HepG2 (cell line): Measurements from ENCODE around the gene HSPA1B. TPM values are rescaled to one million over a fixed set of nuclear protein-coding genes. Genes with fewer than 3 reads are reported as not detected.
A peak's percentile ranks its signal among the peaks of the same experiment; 100 is the strongest.
"Not testable (repeated sequence)": the region's sequence is repeated elsewhere in the genome, so short reads cannot be mapped to it uniquely, and the experiment has no call there.

Experiments
- ATAC-seq: fragments of 200-7000 bp; cut with Tn5 transposase; 3 replicates; pipeline ENCODE4 v1.9.1; 2020; ENCODE audit warnings: mild to moderate bottlenecking, moderate library complexity
- BruUV-seq: library from RNA; stranded (reverse); fragments of 400-500 nt; replicated peaks from 2 replicates; lab custom pipeline; 2021; lab: Mats Ljungman, UMichigan
- CTCF ChIA-PET: fragments of 300-600 bp; formaldehyde crosslinking; extraction: SDS; loops from one replicate; lab custom pipeline; 2021; ENCODE audit warnings: low total read pairs, inconsistent platforms, low intra/inter-chr PET ratio; lab: Yijun Ruan, JAX
- POLR2A ChIA-PET: fragments of 350-600 bp; sonication (Branson Sonifier 250); formaldehyde crosslinking; loops from one replicate; lab custom pipeline; 2020; ENCODE audit warnings: antibody characterized with exemption, inconsistent platforms; lab: Yijun Ruan, JAX
- DNase-seq: peaks from one replicate; pipeline ENCODE4 v3.0.0-alpha.2; 2015; ENCODE audit warnings: low spot score
- FAIRE-seq: peaks from 3 replicates; lab custom pipeline; 2011; peaks lifted over from hg19 to GRCh38; lab: Jason Lieb, UNC
- H2AFZ ChIP-seq: one replicate; pipeline ENCODE4 v1.6.1; 2011; ENCODE audit warnings: low read length, inconsistent platforms
- H3K27ac ChIP-seq: fragments of 300-600 bp; 3 replicates; pipeline ENCODE4 v1.8.0; 2011; ENCODE audit warnings: mixed run types, mild to moderate bottlenecking, mixed read lengths, low read length, inconsistent platforms; ENCODE audit not compliant: insufficient read depth; ENCODE audit errors: extremely low read length
- H3K27me3 ChIP-seq, 2 experiments: fragments of 200-600 bp in 1 of 2; 2 replicates in 1 of 2; 3 replicates in 1 of 2; pipeline versions ENCODE4 v1.6.0 to v1.8.0; 2011; ENCODE audit warnings: low read length in 2 of 2, mild to moderate bottlenecking in 2 of 2, moderate library complexity in 2 of 2, inconsistent platforms in 1 of 2; ENCODE audit not compliant: insufficient read depth in 2 of 2, control insufficient read depth in 1 of 2
- H3K36me3 ChIP-seq, 2 experiments: fragments of 200-600 bp in 1 of 2; replicated peaks in 1 of 2; 2 replicates in 1 of 2; 3 replicates in 1 of 2; pipeline versions ENCODE4 v1.5.1 to v1.8.0; 2011; ENCODE audit warnings: low read length in 2 of 2, inconsistent platforms in 1 of 2; ENCODE audit not compliant: insufficient read depth in 2 of 2, control insufficient read depth in 1 of 2
- H3K4me1 ChIP-seq: 2 replicates; pipeline ENCODE4 v1.5.1; 2012; ENCODE audit warnings: low read length, inconsistent platforms; ENCODE audit not compliant: insufficient read depth
- H3K4me2 ChIP-seq: 2 replicates; pipeline ENCODE4 v1.6.0; 2011; ENCODE audit warnings: low read depth, low read length, inconsistent platforms
- H3K4me3 ChIP-seq, 3 experiments: fragments of 200-600 bp in 1 of 3; sonication (generic), shearing (Covaris generic) in 1 of 3; replicated peaks in 1 of 3; 2 replicates each; pipeline ENCODE4 v1.5.1; 2011 to 2016; ENCODE audit warnings: low read length in 3 of 3, inconsistent platforms in 2 of 3, low read depth in 2 of 3, mild to moderate bottlenecking in 2 of 3, control low read depth in 1 of 3, mixed read lengths in 1 of 3; ENCODE audit not compliant: insufficient read depth in 1 of 3
- H3K79me2 ChIP-seq: one replicate; pipeline ENCODE4 v1.6.1; 2011; ENCODE audit warnings: low read length, inconsistent platforms; ENCODE audit not compliant: insufficient read depth
- H3K9ac ChIP-seq: 2 replicates; pipeline ENCODE4 v1.6.0; 2011; ENCODE audit warnings: mild to moderate bottlenecking, low read depth, low read length, inconsistent platforms; ENCODE audit not compliant: insufficient read depth
- H3K9me3 ChIP-seq: 2 replicates; pipeline ENCODE4 v1.5.1; 2012; ENCODE audit warnings: mild to moderate bottlenecking, low read length
- H4K20me1 ChIP-seq: 2 replicates; pipeline ENCODE4 v1.6.0; 2011; ENCODE audit warnings: inconsistent platforms, mild to moderate bottlenecking, low read length, moderate library complexity; ENCODE audit not compliant: insufficient read depth
- FOXP1 ChIP-seq, 2 experiments: fragments of 450-650 bp in 1 of 2; IDR thresholded peaks; 2 replicates each; pipeline ENCODE4 v1.6.1; 2017 to 2018; ENCODE audit warnings: antibody characterized with exemption in 1 of 2
- GATAD2A ChIP-seq: IDR thresholded peaks from 2 replicates; pipeline ENCODE4 v1.6.1; 2016
- ISL2 ChIP-seq: sonication (generic); formaldehyde crosslinking; IDR thresholded peaks from 2 replicates; pipeline ENCODE4 v1.5.0; 2020; ENCODE audit warnings: missing genetic modification reagents
- XRCC5 ChIP-seq: fragments of 200-400 bp; formaldehyde crosslinking; optimal IDR thresholded peaks from 2 replicates; pipeline ENCODE3; 2017; ENCODE audit warnings: mild to moderate bottlenecking, low read length
- ZNF121 ChIP-seq: sonication (generic); formaldehyde crosslinking; IDR thresholded peaks from 2 replicates; pipeline ENCODE4 v1.5.0; 2020; ENCODE audit warnings: mild to moderate bottlenecking, missing genetic modification reagents
- WGBS: methylation state at CpG from one replicate; pipeline ENCODE4 v1.1.6; 2017; ENCODE audit warnings: low lambda C conversion rate; 5-methylcytosine and 5-hydroxymethylcytosine counted together
- in situ Hi-C: cut with HindIII; loops from 2 replicates; pipeline ENCODE4 v1.10.0; 2017; ENCODE audit warnings: low pct_unique_long_range_greater_than_20kb; ENCODE audit not compliant: extremely low pct_ligation_motif_present
- intact Hi-C: fragments of 100-400 bp; cut with micrococcal nuclease; formaldehyde crosslinking; loops from one replicate; pipeline ENCODE4 v1.10.0; 2022; ENCODE audit not compliant: unreplicated experiment
- polyA plus RNA-seq, 8 experiments: library from polyadenylated mRNA; depleted of rRNA in 3 of 8; stranded (reverse) in 7 of 8; unstranded in 1 of 8; fragments of >200 nt; fragmentation: Illumina TruSeq in 4 of 8; extraction: Trizol in 4 of 8; gene quantifications; 2 replicates each; pipeline versions ENCODE4 v1.2.1 to v1.2.3, GENCODE V29; 2011 to 2016; ENCODE audit warnings: low read depth in 4 of 8, missing spikeins in 1 of 8, mixed read lengths in 1 of 8; ENCODE audit not compliant: insufficient read depth in 1 of 8
- total RNA-seq, 5 experiments: library from RNA; depleted of rRNA; stranded (reverse); fragments of >200 nt; fragmentation: Illumina TruSeq; extraction: Trizol; gene quantifications; 2 replicates each; pipeline ENCODE4 v1.2.3, GENCODE V29; 2016; ENCODE audit warnings: low read depth in 1 of 5
- TF ChIP-seq, protein P1 (sequence below): sonication (generic); formaldehyde crosslinking; IDR thresholded peaks from 2 replicates; pipeline ENCODE4 v1.4.0; 2020; ENCODE audit warnings: missing genetic modification reagents
- TF ChIP-seq, protein P2 (sequence below): sonication (generic); formaldehyde crosslinking; IDR thresholded peaks from 2 replicates; pipeline ENCODE4 v1.8.1; 2022; ENCODE audit warnings: low read depth, mild to moderate bottlenecking, missing genetic modification reagents

Gene HSPA1B
- total and polyA plus RNA-seq, 2 of the 13 experiments (the other 11 are each of a cell fraction or from before 2014, with no cell fraction given): 26.0 to 186 TPM

DNA sequence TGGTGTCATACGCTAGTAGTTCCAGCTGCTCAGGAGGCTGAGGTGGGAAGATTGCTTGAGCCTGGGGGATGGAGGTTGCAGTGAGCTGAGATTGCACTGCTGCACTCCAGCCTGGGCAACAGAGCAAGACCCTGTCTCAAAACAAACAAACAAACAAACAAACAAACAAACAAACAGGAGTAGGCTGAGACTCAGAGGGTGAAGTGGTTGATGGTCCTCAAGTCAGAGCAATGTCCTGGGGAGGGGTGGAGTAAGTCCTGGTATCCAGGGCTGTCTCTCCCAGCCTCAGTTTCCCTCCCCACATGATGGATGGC lies 41.1 kb downstream of the HSPA1B start:
- H3K9me3 ChIP-seq; H3K9ac ChIP-seq; H3K27me3 ChIP-seq; H3K4me3 ChIP-seq; H3K4me2 ChIP-seq; H4K20me1 ChIP-seq; H3K27ac ChIP-seq; H2AFZ ChIP-seq; DNase-seq; in situ Hi-C loops; BruUV-seq; ATAC-seq; H3K36me3 ChIP-seq; intact Hi-C loops; CTCF ChIA-PET; FAIRE-seq; TF ChIP-seq FOXP1 (CRISPR knock-in tag; IDR thresholded peaks at IDR 0.05): not testable (repeated sequence)
- peak; percentile 65; the same call in 1 of the 2 replicates for TF ChIP-seq ZNF121 (CRISPR knock-in tag)
- TF ChIP-seq, protein P1, sequence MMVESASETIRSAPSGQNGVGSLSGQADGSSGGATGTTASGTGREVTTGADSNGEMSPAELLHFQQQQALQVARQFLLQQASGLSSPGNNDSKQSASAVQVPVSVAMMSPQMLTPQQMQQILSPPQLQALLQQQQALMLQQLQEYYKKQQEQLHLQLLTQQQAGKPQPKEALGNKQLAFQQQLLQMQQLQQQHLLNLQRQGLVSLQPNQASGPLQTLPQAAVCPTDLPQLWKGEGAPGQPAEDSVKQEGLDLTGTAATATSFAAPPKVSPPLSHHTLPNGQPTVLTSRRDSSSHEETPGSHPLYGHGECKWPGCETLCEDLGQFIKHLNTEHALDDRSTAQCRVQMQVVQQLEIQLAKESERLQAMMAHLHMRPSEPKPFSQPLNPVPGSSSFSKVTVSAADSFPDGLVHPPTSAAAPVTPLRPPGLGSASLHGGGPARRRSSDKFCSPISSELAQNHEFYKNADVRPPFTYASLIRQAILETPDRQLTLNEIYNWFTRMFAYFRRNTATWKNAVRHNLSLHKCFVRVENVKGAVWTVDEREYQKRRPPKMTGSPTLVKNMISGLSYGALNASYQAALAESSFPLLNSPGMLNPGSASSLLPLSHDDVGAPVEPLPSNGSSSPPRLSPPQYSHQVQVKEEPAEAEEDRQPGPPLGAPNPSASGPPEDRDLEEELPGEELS (CRISPR knock-in tag): peak; percentile 24; the same call in 1 of the 2 replicates
- 0 out of 2 replicates have a peak, but pooled peaks have one; percentile 11 for TF ChIP-seq FOXP1 (IDR thresholded peaks at IDR 0.05)
- peaks cover 58% of the 10 kb centered on the region for H3K4me1 ChIP-seq
- POLR2A ChIA-PET: interaction anchor here (1.0 to 1.1 kb wide), 2 partner anchors 9 to 77 kb away, joined by 3 read pairs; partner anchors contain the start of gene CFB
- H3K79me2 ChIP-seq: peaks cover 10% of the 10 kb centered on the region
- 92% methylated on average over 1 of the region's 1 CpG for WGBS

GRCh38 chr6:31869343-31869742 lies 41.8 kb downstream of the HSPA1B start:
- intact Hi-C loops: no loop called here
- 80% methylated on average over 8 of the region's 8 CpGs for WGBS
- no TSS peak for BruUV-seq
- no peak for FAIRE-seq
- no peaks in the 10 kb centered on the region for H4K20me1 ChIP-seq
- no peak overlapping the region for H3K4me2 ChIP-seq
- ATAC-seq: no peak
- H3K27ac ChIP-seq: no peak overlapping the region
- H3K36me3 ChIP-seq: no peaks in the 10 kb centered on the region
- peaks cover 59% of the 10 kb centered on the region for H3K4me1 ChIP-seq
- no peak for DNase-seq
- H3K79me2 ChIP-seq: peaks cover 6% of the 10 kb centered on the region
- no peaks in the 10 kb centered on the region for H3K27me3 ChIP-seq
- H3K4me3 ChIP-seq: no peak overlapping the region
- no peak overlapping the region for H3K9ac ChIP-seq
- ChIA-PET CTCF (no interaction called here), POLR2A (no interaction called here)
- H2AFZ ChIP-seq: no peak overlapping the region
- in situ Hi-C loops: no loop called here
- H3K9me3 ChIP-seq: no peaks in the 10 kb centered on the region
- no peak for TF ChIP-seq ISL2
- TF ChIP-seq XRCC5: no peak
- TF ChIP-seq, protein P2, sequence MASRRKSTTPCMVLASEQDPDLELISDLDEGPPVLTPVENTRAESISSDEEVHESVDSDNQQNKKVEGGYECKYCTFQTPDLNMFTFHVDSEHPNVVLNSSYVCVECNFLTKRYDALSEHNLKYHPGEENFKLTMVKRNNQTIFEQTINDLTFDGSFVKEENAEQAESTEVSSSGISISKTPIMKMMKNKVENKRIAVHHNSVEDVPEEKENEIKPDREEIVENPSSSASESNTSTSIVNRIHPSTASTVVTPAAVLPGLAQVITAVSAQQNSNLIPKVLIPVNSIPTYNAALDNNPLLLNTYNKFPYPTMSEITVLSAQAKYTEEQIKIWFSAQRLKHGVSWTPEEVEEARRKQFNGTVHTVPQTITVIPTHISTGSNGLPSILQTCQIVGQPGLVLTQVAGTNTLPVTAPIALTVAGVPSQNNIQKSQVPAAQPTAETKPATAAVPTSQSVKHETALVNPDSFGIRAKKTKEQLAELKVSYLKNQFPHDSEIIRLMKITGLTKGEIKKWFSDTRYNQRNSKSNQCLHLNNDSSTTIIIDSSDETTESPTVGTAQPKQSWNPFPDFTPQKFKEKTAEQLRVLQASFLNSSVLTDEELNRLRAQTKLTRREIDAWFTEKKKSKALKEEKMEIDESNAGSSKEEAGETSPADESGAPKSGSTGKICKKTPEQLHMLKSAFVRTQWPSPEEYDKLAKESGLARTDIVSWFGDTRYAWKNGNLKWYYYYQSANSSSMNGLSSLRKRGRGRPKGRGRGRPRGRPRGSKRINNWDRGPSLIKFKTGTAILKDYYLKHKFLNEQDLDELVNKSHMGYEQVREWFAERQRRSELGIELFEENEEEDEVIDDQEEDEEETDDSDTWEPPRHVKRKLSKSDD (CRISPR knock-in tag): no peak
- TF ChIP-seq GATAD2A (CRISPR knock-in tag): no peak
